ENCODE measurements around the gene OCSTAMP.
A peak's percentile ranks its signal among the peaks of the same experiment; 100 is the strongest.

OCSTAMP gene

DNA sequence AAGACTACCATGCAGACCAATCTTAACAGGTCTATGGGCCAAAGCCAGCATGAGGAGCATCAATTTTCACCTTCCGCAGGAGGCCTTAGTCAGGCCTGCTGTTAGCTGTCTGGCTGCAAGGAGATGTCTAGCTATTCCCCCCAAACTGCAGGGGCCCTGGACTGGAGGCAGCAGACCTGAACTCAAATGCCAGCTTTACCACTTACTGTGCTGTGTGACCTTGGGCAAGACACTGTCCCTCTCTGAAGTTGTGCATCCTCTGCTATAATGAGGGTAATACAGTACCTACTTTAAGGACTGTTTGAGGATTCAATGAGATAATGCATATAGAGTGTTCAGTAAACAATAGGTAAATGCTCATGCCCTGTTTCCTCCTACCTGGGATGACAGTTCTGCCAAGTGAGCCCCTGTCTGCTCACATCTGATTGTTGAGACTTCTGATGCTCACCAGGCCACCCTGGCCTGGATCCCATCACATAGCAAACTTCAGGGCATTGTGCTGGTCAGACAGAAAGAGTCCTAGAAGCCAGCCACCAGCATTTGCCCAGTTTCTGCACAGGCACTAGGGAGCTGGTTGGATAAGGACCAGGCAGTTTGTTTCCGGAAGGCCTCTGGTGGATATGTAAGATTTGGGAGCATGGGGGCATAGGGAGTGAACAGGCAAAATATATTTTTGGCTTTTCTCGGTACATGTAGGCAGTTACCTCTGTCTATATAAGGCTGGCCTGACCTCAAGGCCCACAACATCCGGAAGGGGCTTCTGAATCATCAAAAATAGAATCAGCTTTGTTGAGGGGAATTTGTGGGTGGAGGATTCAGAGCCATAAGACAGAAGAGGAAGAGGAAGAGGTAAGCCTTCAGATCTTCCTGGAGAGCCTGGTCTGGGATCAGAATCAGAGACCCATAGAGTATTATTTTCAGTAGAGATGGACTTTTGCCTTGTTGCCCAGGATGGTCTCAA, 2.3 kb upstream of the OCSTAMP start:
- no peak overlapping the region for H3K27ac ChIP-seq (replicated peaks)
- DNase-seq (ENCODE audit: low read depth in 1 of 2, low spot score in 1 of 2), result peak; percentile 50 to 55

DNA sequence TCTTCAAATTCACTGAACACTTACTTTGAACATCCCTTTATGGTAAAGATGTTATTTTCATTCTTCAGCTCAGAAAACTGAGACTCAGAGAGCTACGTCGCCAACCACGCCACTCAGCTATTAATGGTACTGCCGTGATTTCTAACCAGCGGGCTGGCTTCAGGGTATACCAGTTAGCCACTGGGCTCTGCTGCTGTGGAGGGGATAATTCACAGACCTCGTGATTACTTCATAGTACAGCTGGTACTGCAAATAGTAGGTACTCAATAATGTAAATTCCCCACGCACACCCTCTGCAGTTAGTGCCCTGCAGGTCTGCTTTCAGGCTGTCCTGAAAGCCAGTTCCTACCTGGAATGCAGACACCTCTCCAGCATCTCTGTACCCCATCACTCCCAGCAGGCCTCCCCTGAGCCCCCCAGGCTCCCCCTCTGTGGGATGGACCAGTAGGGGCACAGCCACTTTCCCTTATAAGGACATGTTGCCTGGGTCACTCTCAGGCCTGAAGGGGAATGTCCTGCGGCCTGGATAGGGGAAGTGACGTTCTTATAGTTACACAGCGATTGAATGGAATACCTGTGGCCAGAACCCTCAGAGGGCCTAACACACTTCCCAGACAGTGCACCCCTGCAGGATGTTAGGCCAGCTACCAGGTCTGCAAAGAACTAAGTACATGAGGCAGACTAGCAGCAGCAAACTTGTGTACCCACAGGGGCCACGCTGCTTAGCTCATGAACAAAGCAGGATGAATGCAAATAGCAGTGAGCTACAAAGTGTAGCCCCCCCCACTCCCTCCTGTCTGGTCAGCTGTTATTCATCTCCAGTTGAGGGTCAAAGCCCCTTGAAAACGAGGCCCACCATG, 1.3 kb upstream of the OCSTAMP start:
- H3K27ac ChIP-seq (replicated peaks), result no peak overlapping the region

More for the DNA sequence above, 2.3 kb upstream of the OCSTAMP start:
- Histone ChIP-seq H3K27me3 (ENCODE audit: insufficient read depth, poor library complexity, severe bottlenecking) (no peaks in the 10 kb centered on the region), H3K4me3 (replicated peaks; ENCODE audit: insufficient read depth, low read length) (no peak overlapping the region)
- TF ChIP-seq POLR2AphosphoS5 (IDR thresholded peaks at IDR 0.05; ENCODE audit: low read depth) (no peak), SPI1 (IDR thresholded peaks at IDR 0.05; ENCODE audit: borderline replicate concordance, low read depth) (peak; percentile 58)

DNA sequence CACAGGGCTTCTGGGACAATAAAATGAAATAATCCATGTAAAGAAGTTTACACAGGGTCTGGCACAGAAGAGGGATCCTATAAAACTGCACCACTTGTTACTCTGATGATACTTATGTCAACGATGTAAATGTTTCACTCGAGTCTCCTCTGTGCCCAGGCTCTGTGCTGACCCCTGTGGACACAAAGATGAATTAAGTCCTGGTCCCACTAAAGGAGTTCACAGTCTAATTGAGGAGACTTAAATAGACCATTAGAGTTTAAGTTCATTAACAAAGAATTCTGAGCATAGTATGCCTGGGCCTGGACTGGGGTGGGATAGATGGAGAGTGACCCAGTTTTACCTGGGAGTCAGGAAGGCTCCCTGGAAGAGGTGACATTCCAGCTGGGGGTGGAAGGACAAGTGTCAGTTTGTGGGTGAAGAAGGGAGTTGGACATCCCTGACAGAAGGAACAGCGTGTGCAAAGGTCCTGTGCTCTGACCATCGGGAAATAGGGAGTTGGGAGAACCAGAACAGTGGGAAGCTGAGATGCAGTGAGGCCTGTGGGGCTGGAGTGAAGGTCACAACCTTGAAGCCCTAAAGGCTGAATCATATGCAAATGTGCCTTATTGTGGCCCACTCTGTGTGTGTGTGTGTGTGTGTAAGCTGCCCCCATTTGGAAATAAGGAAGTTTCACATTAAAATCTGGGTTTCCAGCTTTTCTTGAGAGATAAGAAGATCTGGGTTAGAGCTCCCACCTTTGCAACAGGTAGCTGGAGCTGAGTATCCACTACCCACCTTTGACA, 1.1 kb downstream of the OCSTAMP start:
- DNase-seq (ENCODE audit: low read depth in 1 of 2, low spot score in 1 of 2), result no peak
- TF ChIP-seq, protein P1, sequence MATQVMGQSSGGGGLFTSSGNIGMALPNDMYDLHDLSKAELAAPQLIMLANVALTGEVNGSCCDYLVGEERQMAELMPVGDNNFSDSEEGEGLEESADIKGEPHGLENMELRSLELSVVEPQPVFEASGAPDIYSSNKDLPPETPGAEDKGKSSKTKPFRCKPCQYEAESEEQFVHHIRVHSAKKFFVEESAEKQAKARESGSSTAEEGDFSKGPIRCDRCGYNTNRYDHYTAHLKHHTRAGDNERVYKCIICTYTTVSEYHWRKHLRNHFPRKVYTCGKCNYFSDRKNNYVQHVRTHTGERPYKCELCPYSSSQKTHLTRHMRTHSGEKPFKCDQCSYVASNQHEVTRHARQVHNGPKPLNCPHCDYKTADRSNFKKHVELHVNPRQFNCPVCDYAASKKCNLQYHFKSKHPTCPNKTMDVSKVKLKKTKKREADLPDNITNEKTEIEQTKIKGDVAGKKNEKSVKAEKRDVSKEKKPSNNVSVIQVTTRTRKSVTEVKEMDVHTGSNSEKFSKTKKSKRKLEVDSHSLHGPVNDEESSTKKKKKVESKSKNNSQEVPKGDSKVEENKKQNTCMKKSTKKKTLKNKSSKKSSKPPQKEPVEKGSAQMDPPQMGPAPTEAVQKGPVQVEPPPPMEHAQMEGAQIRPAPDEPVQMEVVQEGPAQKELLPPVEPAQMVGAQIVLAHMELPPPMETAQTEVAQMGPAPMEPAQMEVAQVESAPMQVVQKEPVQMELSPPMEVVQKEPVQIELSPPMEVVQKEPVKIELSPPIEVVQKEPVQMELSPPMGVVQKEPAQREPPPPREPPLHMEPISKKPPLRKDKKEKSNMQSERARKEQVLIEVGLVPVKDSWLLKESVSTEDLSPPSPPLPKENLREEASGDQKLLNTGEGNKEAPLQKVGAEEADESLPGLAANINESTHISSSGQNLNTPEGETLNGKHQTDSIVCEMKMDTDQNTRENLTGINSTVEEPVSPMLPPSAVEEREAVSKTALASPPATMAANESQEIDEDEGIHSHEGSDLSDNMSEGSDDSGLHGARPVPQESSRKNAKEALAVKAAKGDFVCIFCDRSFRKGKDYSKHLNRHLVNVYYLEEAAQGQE (IDR thresholded peaks at IDR 0.05; ENCODE audit: insufficient replicate concordance, low read depth), result no peak
- no peak for TF ChIP-seq SPI1 (IDR thresholded peaks at IDR 0.05; ENCODE audit: borderline replicate concordance, low read depth)
- TF ChIP-seq, protein P2, sequence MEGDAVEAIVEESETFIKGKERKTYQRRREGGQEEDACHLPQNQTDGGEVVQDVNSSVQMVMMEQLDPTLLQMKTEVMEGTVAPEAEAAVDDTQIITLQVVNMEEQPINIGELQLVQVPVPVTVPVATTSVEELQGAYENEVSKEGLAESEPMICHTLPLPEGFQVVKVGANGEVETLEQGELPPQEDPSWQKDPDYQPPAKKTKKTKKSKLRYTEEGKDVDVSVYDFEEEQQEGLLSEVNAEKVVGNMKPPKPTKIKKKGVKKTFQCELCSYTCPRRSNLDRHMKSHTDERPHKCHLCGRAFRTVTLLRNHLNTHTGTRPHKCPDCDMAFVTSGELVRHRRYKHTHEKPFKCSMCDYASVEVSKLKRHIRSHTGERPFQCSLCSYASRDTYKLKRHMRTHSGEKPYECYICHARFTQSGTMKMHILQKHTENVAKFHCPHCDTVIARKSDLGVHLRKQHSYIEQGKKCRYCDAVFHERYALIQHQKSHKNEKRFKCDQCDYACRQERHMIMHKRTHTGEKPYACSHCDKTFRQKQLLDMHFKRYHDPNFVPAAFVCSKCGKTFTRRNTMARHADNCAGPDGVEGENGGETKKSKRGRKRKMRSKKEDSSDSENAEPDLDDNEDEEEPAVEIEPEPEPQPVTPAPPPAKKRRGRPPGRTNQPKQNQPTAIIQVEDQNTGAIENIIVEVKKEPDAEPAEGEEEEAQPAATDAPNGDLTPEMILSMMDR (IDR thresholded peaks at IDR 0.05; ENCODE audit: insufficient read depth, low read length), result no peak
- no peak for TF ChIP-seq GABPA (IDR thresholded peaks at IDR 0.05; ENCODE audit: low read depth)
- TF ChIP-seq POLR2AphosphoS5 (IDR thresholded peaks at IDR 0.05; ENCODE audit: low read depth), result no peak
- no peaks in the 10 kb centered on the region for H3K27me3 ChIP-seq (ENCODE audit: insufficient read depth, poor library complexity, severe bottlenecking)
- H3K4me3 ChIP-seq (replicated peaks; ENCODE audit: insufficient read depth, low read length), result no peak overlapping the region
- H3K27ac ChIP-seq (replicated peaks), result no peak overlapping the region

More for the DNA sequence above, 1.3 kb upstream of the OCSTAMP start:
- no peak for DNase-seq (ENCODE audit: low read depth in 1 of 2, low spot score in 1 of 2)
- TF ChIP-seq SPI1 (IDR thresholded peaks at IDR 0.05; ENCODE audit: borderline replicate concordance, low read depth) (no peak), POLR2AphosphoS5 (IDR thresholded peaks at IDR 0.05; ENCODE audit: low read depth) (no peak)
- Histone ChIP-seq H3K27me3 (ENCODE audit: insufficient read depth, poor library complexity, severe bottlenecking) (no peaks in the 10 kb centered on the region), H3K4me3 (replicated peaks; ENCODE audit: insufficient read depth, low read length) (no peak overlapping the region)

DNA sequence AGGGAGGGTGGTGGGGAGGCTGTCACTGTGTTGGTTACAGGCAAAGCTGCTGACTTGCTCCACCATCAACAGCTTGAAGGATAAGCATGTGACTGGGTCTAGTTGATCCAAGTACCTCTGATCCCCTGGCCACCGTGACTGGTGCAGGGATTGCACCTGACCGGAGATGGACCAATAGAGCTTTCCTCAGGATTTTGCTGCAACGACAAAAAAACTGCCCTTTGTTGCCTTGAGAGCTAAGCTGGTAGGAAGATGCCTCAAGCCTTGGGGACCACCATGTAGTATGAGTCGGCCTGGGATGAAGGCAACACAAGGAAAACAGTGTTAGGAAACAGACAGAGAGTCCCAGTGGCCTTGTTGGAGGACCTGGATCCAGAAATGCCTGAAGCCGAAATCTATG, 1.8 kb downstream of the OCSTAMP start:
- no peak for DNase-seq (ENCODE audit: low read depth in 1 of 2, low spot score in 1 of 2)
- no peak overlapping the region for H3K27ac ChIP-seq (replicated peaks)
- no peak for TF ChIP-seq GABPA (IDR thresholded peaks at IDR 0.05; ENCODE audit: low read depth)
- TF ChIP-seq, protein P1 (IDR thresholded peaks at IDR 0.05; ENCODE audit: insufficient replicate concordance, low read depth), result no peak
- TF ChIP-seq POLR2AphosphoS5 (IDR thresholded peaks at IDR 0.05; ENCODE audit: low read depth), result no peak
- TF ChIP-seq SPI1 (IDR thresholded peaks at IDR 0.05; ENCODE audit: borderline replicate concordance, low read depth), result no peak
- TF ChIP-seq, protein P2 (IDR thresholded peaks at IDR 0.05; ENCODE audit: insufficient read depth, low read length), result no peak
- H3K27me3 ChIP-seq (ENCODE audit: insufficient read depth, poor library complexity, severe bottlenecking), result no peaks in the 10 kb centered on the region
- H3K4me3 ChIP-seq (replicated peaks; ENCODE audit: insufficient read depth, low read length), result no peak overlapping the region
